ENCODE measurements around the gene ETS2.

The ETS2 gene

GRCh38 chr21:38869946-38870345 lies 64.2 kb downstream of the ETS2 start:
- Histone ChIP-seq H3K4me3 (ENCODE audit: low read depth in 1 of 2, low read length in 1 of 2) (no peak overlapping the region), H3K27me3 (no peaks in the 10 kb centered on the region), H3K27ac (no peak overlapping the region), H3K9me3 (no peaks in the 10 kb centered on the region), H3K36me3 (no peaks in the 10 kb centered on the region), H3K4me1 (ENCODE audit: control insufficient read depth in 1 of 2, insufficient read depth in 1 of 2, low read depth in 1 of 2, low read length in 1 of 2) (peaks cover 14 to 19% of the 10 kb centered on the region in 2 experiments)
- no peak for TF ChIP-seq CTCF (IDR thresholded peaks at IDR 0.05)
